GM12892 (cell line): ENCODE data around the gene CCDC148.

Experiments used
- POLR2A ChIP-seq: IDR thresholded peaks from 2 replicates; pipeline ENCODE4 v1.6.1; 2011; ENCODE audit warnings: low read depth, low read length, control low read depth
- POLR2AphosphoS5 ChIP-seq: IDR thresholded peaks from 2 replicates; pipeline ENCODE4 v1.6.1; 2011; ENCODE audit warnings: low read depth, low read length, control low read depth

GRCh38 chr2:158297120-158297519 is 159.4 kb downstream of the CCDC148 start:
- TF ChIP-seq POLR2A: no peak
- no peak for TF ChIP-seq POLR2AphosphoS5
